ENCODE data around the gene EBP.

The EBP gene

DNA sequence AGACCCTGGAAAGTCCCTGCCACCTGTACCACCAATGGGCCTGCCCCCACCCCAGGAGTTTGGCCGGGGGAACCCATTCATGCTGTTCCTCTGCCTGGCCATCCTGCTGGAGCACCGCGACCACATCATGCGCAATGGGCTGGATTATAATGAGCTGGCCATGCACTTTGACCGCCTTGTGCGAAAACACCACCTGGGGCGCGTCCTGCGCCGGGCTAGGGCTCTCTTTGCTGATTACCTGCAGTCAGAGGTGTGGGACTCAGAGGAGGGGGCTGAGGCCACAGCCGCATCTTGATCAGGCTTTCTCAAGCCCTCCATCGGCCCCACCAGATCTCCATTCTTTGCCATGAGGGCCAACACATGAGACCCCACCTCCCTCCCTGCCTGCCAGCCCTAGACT is 39.1 kb downstream of the EBP start:
- DNase-seq = no peak
- Histone ChIP-seq H3K36me3 (ENCODE audit: control insufficient read depth, insufficient read depth, low read length) (peaks cover 7% of the 10 kb centered on the region), H3K4me3 (ENCODE audit: insufficient read depth, low read depth, low read length, poor library complexity, severe bottlenecking) (no peak overlapping the region), H3K4me1 (ENCODE audit: control insufficient read depth, insufficient read depth, low read length, poor library complexity, severe bottlenecking) (no peaks in the 10 kb centered on the region), H3K27me3 (replicated peaks; ENCODE audit: control insufficient read depth, insufficient read depth, low read length, poor library complexity, severe bottlenecking) (no peaks in the 10 kb centered on the region), H3K9me3 (ENCODE audit: control insufficient read depth, low read length) (no peaks in the 10 kb centered on the region), H3K27ac (ENCODE audit: insufficient read depth, low read length, poor library complexity, severe bottlenecking) (no peak overlapping the region)

DNA sequence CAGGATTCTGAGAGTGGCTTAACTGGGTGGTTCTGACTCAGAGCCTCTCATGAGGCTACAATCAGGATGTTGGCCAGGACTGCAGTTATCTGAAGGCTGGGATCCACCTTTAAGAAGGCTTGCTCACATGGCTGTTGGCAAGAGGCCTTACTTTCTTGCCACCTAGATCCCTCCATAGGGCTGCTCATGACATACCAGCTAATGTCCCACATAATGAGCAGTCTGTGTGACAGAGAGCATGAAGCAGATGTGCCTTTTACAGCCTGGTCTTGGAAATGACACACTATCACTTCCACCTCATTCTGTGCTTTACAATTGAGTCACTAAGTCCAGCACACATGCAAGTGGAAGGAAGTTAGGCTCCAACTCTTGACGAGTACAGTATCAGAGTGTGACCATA is 48.4 kb downstream of the EBP start:
- DNase-seq = no peak
- Histone ChIP-seq H3K27me3 (replicated peaks; ENCODE audit: control insufficient read depth, insufficient read depth, low read length, poor library complexity, severe bottlenecking) (no peaks in the 10 kb centered on the region), H3K36me3 (ENCODE audit: control insufficient read depth, insufficient read depth, low read length) (no peaks in the 10 kb centered on the region), H3K27ac (ENCODE audit: insufficient read depth, low read length, poor library complexity, severe bottlenecking) (no peak overlapping the region), H3K9me3 (ENCODE audit: control insufficient read depth, low read length) (no peaks in the 10 kb centered on the region), H3K4me1 (ENCODE audit: control insufficient read depth, insufficient read depth, low read length, poor library complexity, severe bottlenecking) (peaks cover 2% of the 10 kb centered on the region), H3K4me3 (ENCODE audit: insufficient read depth, low read depth, low read length, poor library complexity, severe bottlenecking) (no peak overlapping the region)

DNA sequence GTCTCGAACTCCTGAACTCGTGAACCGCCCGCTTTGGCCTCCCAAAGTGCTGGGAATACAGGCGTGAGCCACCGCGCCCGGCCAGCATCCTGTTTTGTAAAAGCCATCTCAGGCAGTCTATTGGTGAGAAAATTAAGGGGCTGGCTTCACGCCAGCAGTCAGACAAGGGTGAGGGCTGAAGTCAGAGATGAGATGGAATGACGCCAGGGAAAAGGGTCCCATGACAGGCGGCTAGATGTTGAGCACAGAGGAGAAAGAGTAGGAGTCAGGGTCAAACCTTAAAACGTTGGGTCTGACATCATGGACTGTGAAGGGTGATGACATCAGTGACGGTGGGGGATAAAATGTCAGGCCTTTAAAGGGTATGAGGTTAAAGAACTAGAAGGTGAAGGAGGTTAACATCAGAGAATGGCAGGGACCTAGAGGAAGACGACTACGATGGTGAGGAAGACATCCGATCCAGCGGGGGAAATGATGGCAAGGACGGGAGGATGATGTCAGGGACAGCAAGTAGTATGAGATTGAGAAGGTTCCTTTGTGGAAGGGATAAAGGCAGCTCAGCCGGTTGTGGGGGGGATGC is 52.2 kb downstream of the EBP start:
- Histone ChIP-seq H3K4me3 (ENCODE audit: insufficient read depth, low read depth, low read length, poor library complexity, severe bottlenecking) (no peak overlapping the region), H3K27ac (ENCODE audit: insufficient read depth, low read length, poor library complexity, severe bottlenecking) (peak overlapping the region; percentile 99), H3K27me3 (replicated peaks; ENCODE audit: control insufficient read depth, insufficient read depth, low read length, poor library complexity, severe bottlenecking) (no peaks in the 10 kb centered on the region), H3K36me3 (ENCODE audit: control insufficient read depth, insufficient read depth, low read length) (peaks cover 22% of the 10 kb centered on the region), H3K9me3 (ENCODE audit: control insufficient read depth, low read length) (no peaks in the 10 kb centered on the region), H3K4me1 (ENCODE audit: control insufficient read depth, insufficient read depth, low read length, poor library complexity, severe bottlenecking) (peaks cover 15% of the 10 kb centered on the region)
- peak in 1 of 3 donors; percentile 9 for DNase-seq

DNA sequence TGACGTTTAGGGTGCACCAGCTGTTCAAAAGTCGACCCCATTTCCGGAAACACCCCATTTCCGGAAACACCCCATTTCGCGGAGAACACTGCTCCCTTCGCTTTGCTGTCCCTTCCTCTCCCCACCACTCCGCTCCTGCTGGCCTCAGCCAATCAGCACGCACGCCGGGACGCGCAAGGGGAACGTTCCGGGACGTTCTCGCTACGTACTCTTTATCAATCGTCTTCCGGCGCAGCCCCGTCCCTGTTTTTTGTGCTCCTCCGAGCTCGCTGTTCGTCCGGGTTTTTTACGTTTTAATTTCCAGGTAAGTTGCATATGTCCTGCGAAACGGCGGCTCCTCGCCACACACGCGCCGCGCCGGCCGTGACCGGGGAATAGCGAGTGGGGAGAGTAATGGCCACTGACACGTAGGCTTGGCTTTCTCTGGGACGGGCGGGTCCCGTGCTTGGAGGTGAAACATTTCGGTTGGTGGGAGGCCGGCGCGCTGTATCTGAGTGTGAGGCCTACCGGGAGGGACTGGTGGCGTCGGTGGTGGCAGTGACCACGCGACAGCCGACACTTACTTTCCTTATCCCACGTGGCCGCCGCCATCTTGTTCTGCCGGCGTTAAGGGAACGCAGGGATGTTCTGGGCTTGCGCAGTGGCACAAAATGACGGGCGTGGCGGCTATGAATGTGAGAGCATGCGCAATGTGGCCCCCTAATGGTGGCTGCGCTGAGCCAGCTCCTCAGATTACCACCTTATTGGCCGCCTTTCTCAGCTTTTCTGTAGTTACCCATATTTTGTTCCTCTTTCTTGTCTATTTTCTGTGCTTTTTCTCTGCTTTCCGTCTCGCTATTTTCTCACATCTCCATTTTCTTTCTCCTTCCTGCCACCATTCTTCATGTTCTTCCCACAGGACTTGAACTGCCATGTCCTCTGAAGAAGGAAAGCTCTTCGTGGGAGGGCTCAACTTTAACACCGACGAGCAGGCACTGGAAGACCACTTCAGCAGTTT is 53.0 kb downstream of the EBP start, which contains the start of gene RBM3:
TSS of gene RBM3 (plus strand) at position 215 of the 997 bp plus-strand sequence. CDS start at position 912, 697 bp downstream.
- peak within 1 kb of the TSS; percentile 91 for H3K4me3 ChIP-seq (ENCODE audit: insufficient read depth, low read depth, low read length, poor library complexity, severe bottlenecking)
- DNase-seq = peak; percentile 86 to 89 (median 88)
- peak within 1 kb of the TSS; percentile 99 for H3K27ac ChIP-seq (ENCODE audit: insufficient read depth, low read length, poor library complexity, severe bottlenecking)
- peaks cover 15% of the 10 kb centered on the region for H3K4me1 ChIP-seq (ENCODE audit: control insufficient read depth, insufficient read depth, low read length, poor library complexity, severe bottlenecking)
- no peaks in the 10 kb centered on the region for H3K9me3 ChIP-seq (ENCODE audit: control insufficient read depth, low read length)
- H3K27me3 ChIP-seq (replicated peaks; ENCODE audit: control insufficient read depth, insufficient read depth, low read length, poor library complexity, severe bottlenecking) = no peaks in the 10 kb centered on the region
- peaks cover 22% of the 10 kb centered on the region for H3K36me3 ChIP-seq (ENCODE audit: control insufficient read depth, insufficient read depth, low read length)

DNA sequence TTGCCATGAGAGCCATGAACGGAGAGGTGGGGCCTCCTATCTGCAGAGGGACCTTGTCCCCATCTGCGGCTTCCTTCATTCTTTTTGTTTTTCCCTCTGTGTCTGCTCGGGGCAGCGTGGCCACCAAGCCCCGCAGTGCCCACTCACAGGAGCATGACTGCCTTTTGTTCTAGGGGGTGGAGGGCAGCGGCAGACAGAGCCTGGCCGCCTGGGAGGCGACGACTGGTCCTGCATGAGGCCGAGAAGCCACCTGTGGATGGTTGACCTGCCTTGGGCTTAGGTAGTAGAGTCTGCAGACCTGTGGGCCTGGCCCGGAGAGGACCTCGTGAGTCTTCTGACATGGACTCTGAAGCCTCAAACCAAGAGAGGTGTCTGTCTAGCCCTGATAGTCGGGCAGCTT is 54.0 kb downstream of the EBP start:
- Histone ChIP-seq H3K27me3 (replicated peaks; ENCODE audit: control insufficient read depth, insufficient read depth, low read length, poor library complexity, severe bottlenecking) (no peaks in the 10 kb centered on the region), H3K9me3 (ENCODE audit: control insufficient read depth, low read length) (no peaks in the 10 kb centered on the region), H3K36me3 (ENCODE audit: control insufficient read depth, insufficient read depth, low read length) (peaks cover 22% of the 10 kb centered on the region), H3K4me1 (ENCODE audit: control insufficient read depth, insufficient read depth, low read length, poor library complexity, severe bottlenecking) (peaks cover 15% of the 10 kb centered on the region), H3K4me3 (ENCODE audit: insufficient read depth, low read depth, low read length, poor library complexity, severe bottlenecking) (peak overlapping the region; percentile 91), H3K27ac (ENCODE audit: insufficient read depth, low read length, poor library complexity, severe bottlenecking) (peak overlapping the region; percentile 99)
- DNase-seq = no peak

DNA sequence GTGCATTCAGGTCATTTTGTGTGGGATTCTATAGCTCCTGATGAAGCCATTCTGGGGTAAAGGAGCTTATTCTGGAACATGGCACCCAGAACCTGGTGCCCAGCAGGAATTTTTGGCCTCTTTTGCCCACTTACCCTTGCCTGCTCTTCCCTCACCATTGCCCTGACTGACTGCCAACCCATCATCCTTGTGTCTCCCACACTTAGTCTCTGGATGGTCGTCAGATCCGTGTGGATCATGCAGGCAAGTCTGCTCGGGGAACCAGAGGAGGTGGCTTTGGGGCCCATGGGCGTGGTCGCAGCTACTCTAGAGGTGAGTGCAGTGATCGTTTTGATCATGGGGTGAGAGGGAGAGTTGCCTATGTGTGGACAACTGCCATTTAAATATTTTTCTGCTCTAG is 54.5 kb downstream of the EBP start:
- Histone ChIP-seq H3K27ac (ENCODE audit: insufficient read depth, low read length, poor library complexity, severe bottlenecking) (no peak overlapping the region), H3K4me3 (ENCODE audit: insufficient read depth, low read depth, low read length, poor library complexity, severe bottlenecking) (no peak overlapping the region), H3K4me1 (ENCODE audit: control insufficient read depth, insufficient read depth, low read length, poor library complexity, severe bottlenecking) (peaks cover 15% of the 10 kb centered on the region), H3K36me3 (ENCODE audit: control insufficient read depth, insufficient read depth, low read length) (peaks cover 22% of the 10 kb centered on the region), H3K27me3 (replicated peaks; ENCODE audit: control insufficient read depth, insufficient read depth, low read length, poor library complexity, severe bottlenecking) (no peaks in the 10 kb centered on the region), H3K9me3 (ENCODE audit: control insufficient read depth, low read length) (no peaks in the 10 kb centered on the region)
- DNase-seq = no peak
